Loucy (cell line): Measurements from ENCODE around the gene RRP8.

Source experiments
- H2AFZ ChIP-seq: fragments of 200-600 bp; sonication (generic); 2 replicates; pipeline ENCODE4 v1.6.0; 2016; ENCODE audit warnings: antibody characterized with exemption, mild to moderate bottlenecking, low read length, moderate library complexity
- H3F3A ChIP-seq: fragments of 200-600 bp; 2 replicates; pipeline ENCODE4 v1.6.0; 2016; ENCODE audit warnings: antibody characterized with exemption, low read depth, mild to moderate bottlenecking
- H3K27me3 ChIP-seq: fragments of 200-600 bp; sonication (generic); 2 replicates; pipeline ENCODE4 v1.6.1; 2014; ENCODE audit warnings: low read length, mild to moderate bottlenecking; ENCODE audit not compliant: insufficient read depth, poor library complexity, severe bottlenecking
- H3K36me3 ChIP-seq: fragments of 200-600 bp; sonication (generic); 2 replicates; pipeline ENCODE4 v1.6.1; 2016; ENCODE audit warnings: low read length; ENCODE audit not compliant: insufficient read depth
- H3K4me1 ChIP-seq: fragments of 200-600 bp; sonication (generic); 2 replicates; pipeline ENCODE4 v1.5.1; 2014; ENCODE audit warnings: low read length, mild to moderate bottlenecking; ENCODE audit not compliant: insufficient read depth, poor library complexity, severe bottlenecking
- H3K4me2 ChIP-seq: fragments of 200-600 bp; sonication (generic); 2 replicates; pipeline ENCODE4 v1.6.0; 2014; ENCODE audit warnings: antibody characterized with exemption, low read length, low read depth, mild to moderate bottlenecking; ENCODE audit not compliant: poor library complexity, severe bottlenecking
- H3K4me3 ChIP-seq: fragments of 200-600 bp; sonication (generic); 2 replicates; pipeline ENCODE4 v1.5.1; 2014; ENCODE audit warnings: low read length, mild to moderate bottlenecking, mixed read lengths; ENCODE audit not compliant: poor library complexity, severe bottlenecking
- H3K79me2 ChIP-seq: fragments of 200-600 bp; sonication (generic); 2 replicates; pipeline ENCODE4 v1.6.1; 2014; ENCODE audit warnings: low read length; ENCODE audit not compliant: insufficient read depth
- H3K9ac ChIP-seq: fragments of 200-600 bp; sonication (generic); 2 replicates; pipeline ENCODE4 v1.6.0; 2014; ENCODE audit warnings: mild to moderate bottlenecking, low read depth, low read length, moderate library complexity; ENCODE audit not compliant: poor library complexity, severe bottlenecking
- H3K9me2 ChIP-seq: fragments of 200-600 bp; sonication (generic); replicated peaks from 2 replicates; pipeline ENCODE4 v1.6.1; 2016; ENCODE audit warnings: low read depth, low read length, mixed read lengths
- H3K9me3 ChIP-seq: fragments of 200-600 bp; sonication (generic); 2 replicates; pipeline ENCODE4 v1.6.1; 2014; ENCODE audit warnings: mild to moderate bottlenecking, antibody characterized with exemption, low read length, low read depth; ENCODE audit not compliant: insufficient read depth
- H4K20me1 ChIP-seq: fragments of 200-600 bp; sonication (generic); 2 replicates; pipeline ENCODE4 v1.6.0; 2014; ENCODE audit warnings: antibody characterized with exemption, low read length, mild to moderate bottlenecking; ENCODE audit not compliant: insufficient read depth, poor library complexity, severe bottlenecking
- CTCF ChIP-seq: fragments of 200-600 bp; sonication (generic); conservative IDR thresholded peaks from 2 replicates; pipeline ENCODE4 v1.5.1; 2014; ENCODE audit warnings: mild to moderate bottlenecking, antibody characterized with exemption, low read length
- EZH2phosphoT487 ChIP-seq: fragments of 200-600 bp; IDR thresholded peaks from 2 replicates; pipeline ENCODE4 v1.6.1; 2018; ENCODE audit warnings: antibody characterized with exemption, mild to moderate bottlenecking, moderate library complexity, borderline replicate concordance

The RRP8 gene

GRCh38 chr11:6640036-6640984, 36.9 kb upstream of the RRP8 start:
- Histone ChIP-seq H3K9ac (no peak overlapping the region), H3K4me2 (no peak overlapping the region), H3K36me3 (no peaks in the 10 kb centered on the region)

GRCh38 chr11:6638429-6638828, 35.0 kb upstream of the RRP8 start:
- H3F3A ChIP-seq = no peaks in the 10 kb centered on the region
- H3K9me3 ChIP-seq = no peaks in the 10 kb centered on the region
- no peaks in the 10 kb centered on the region for H3K27me3 ChIP-seq
- H3K4me1 ChIP-seq = peaks cover 16% of the 10 kb centered on the region
- no peak overlapping the region for H3K9ac ChIP-seq
- no peaks in the 10 kb centered on the region for H3K9me2 ChIP-seq
- H3K4me2 ChIP-seq = no peak overlapping the region
- H3K36me3 ChIP-seq = no peaks in the 10 kb centered on the region
- H2AFZ ChIP-seq = no peak overlapping the region
- H3K79me2 ChIP-seq = no peaks in the 10 kb centered on the region
- TF ChIP-seq EZH2phosphoT487 (no peak), CTCF (peak; percentile 22; the same call in 1 of the 2 replicates)
- H4K20me1 ChIP-seq = no peaks in the 10 kb centered on the region
- no peak overlapping the region for H3K4me3 ChIP-seq

More at GRCh38 chr11:6640036-6640984, 36.9 kb upstream of the RRP8 start:
- Histone ChIP-seq H3K4me3 (no peak overlapping the region), H2AFZ (no peak overlapping the region), H3F3A (no peaks in the 10 kb centered on the region), H3K27me3 (no peaks in the 10 kb centered on the region), H3K79me2 (no peaks in the 10 kb centered on the region), H4K20me1 (no peaks in the 10 kb centered on the region), H3K9me3 (no peaks in the 10 kb centered on the region), H3K9me2 (no peaks in the 10 kb centered on the region), H3K4me1 (peaks cover 13% of the 10 kb centered on the region)
- no peak for TF ChIP-seq CTCF
- TF ChIP-seq EZH2phosphoT487 = no peak

GRCh38 chr11:6637871-6638270, 34.5 kb upstream of the RRP8 start:
- no peak overlapping the region for H3K4me2 ChIP-seq
- H3K36me3 ChIP-seq = no peaks in the 10 kb centered on the region
- H3K9me3 ChIP-seq = no peaks in the 10 kb centered on the region
- H3K79me2 ChIP-seq = no peaks in the 10 kb centered on the region
- no peaks in the 10 kb centered on the region for H4K20me1 ChIP-seq
- no peak overlapping the region for H3K4me3 ChIP-seq
- H3K9ac ChIP-seq = no peak overlapping the region
- H2AFZ ChIP-seq = no peak overlapping the region
- H3K9me2 ChIP-seq = no peaks in the 10 kb centered on the region
- no peaks in the 10 kb centered on the region for H3K27me3 ChIP-seq
- peaks cover 16% of the 10 kb centered on the region for H3K4me1 ChIP-seq
- no peak for TF ChIP-seq CTCF
- TF ChIP-seq EZH2phosphoT487 = no peak
- no peaks in the 10 kb centered on the region for H3F3A ChIP-seq
